Ascending aorta (tissue), 2 donors: ENCODE measurements around the gene APEH. TPM values are rescaled to one million over a fixed set of nuclear protein-coding genes. Genes with fewer than 3 reads are reported as not detected.

ENCODE experiments used
- DNase-seq, 2 donors: peaks; one replicate each; pipeline ENCODE4 v3.0.0-alpha.2; 2019; ENCODE audit warnings: low spot score in 2 of 2
- H3K27ac ChIP-seq, 2 donors: fragments of 200-600 bp; sonication (generic); one replicate each; pipeline ENCODE4 v1.5.1; 2016 to 2017; ENCODE audit warnings: mild to moderate bottlenecking in 1 of 2
- H3K27me3 ChIP-seq: fragments of 200-600 bp; sonication (generic); one replicate; pipeline ENCODE4 v1.5.1; 2017
- H3K36me3 ChIP-seq, 2 donors: fragments of 200-600 bp; sonication (generic); one replicate each; pipeline ENCODE4 v1.5.1; 2016
- H3K4me1 ChIP-seq, 2 donors: fragments of 200-600 bp; sonication (generic); one replicate each; pipeline ENCODE4 v1.5.1; 2016 to 2017; ENCODE audit warnings: mild to moderate bottlenecking in 1 of 2
- H3K4me3 ChIP-seq, 2 donors: fragments of 200-600 bp; sonication (generic); one replicate each; pipeline ENCODE4 v1.5.1; 2016 to 2017; ENCODE audit warnings: mild to moderate bottlenecking in 1 of 2
- H3K9me3 ChIP-seq, 2 donors: fragments of 200-600 bp; sonication (generic); one replicate each; pipeline ENCODE4 v1.5.1; 2016
- CTCF ChIP-seq, 3 experiments: fragments of 200-600 bp in 2 of 3; fragments of 450-650 bp in 1 of 3; sonication (generic) in 2 of 3; IDR thresholded peaks; one replicate each; pipeline ENCODE4 v1.5.1; 2016 to 2019; ENCODE audit warnings: antibody characterized with exemption in 3 of 3, mild to moderate bottlenecking in 1 of 3, moderate library complexity in 1 of 3
- intact Hi-C: fragments of 100-400 bp; cut with DNase I; formaldehyde crosslinking; loops from one replicate; pipeline ENCODE4 v1.15.1; 2023
- total RNA-seq: library from RNA; depleted of rRNA; stranded (reverse); fragments of >200 nt; gene quantifications from one replicate; pipeline ENCODE4 v1.1.0, GENCODE V29; 2016

The APEH gene
- total RNA-seq, 1 donor from 2014 or later, result 79.5 TPM

GRCh38 chr3:49653621-49654020 is 20.5 kb upstream of the APEH start:
- Histone ChIP-seq H3K36me3 (no peaks in the 10 kb centered on the region), H3K27ac (no peak overlapping the region), H3K4me1 (no peaks in the 10 kb centered on the region), H3K9me3 (no peaks in the 10 kb centered on the region), H3K4me3 (no peak overlapping the region), H3K27me3 (no peaks in the 10 kb centered on the region)
- TF ChIP-seq CTCF (IDR thresholded peaks at IDR 0.05), result no peak
- intact Hi-C loops, result no loop called here
- DNase-seq, result no peak

- no peak for DNase-seq
- intact Hi-C loops, result no loop called here
- Histone ChIP-seq H3K27me3 (no peaks in the 10 kb centered on the region), H3K36me3 (no peaks in the 10 kb centered on the region), H3K9me3 (no peaks in the 10 kb centered on the region), H3K4me1 (no peaks in the 10 kb centered on the region), H3K4me3 (no peak overlapping the region), H3K27ac (no peak overlapping the region)
- no peak for TF ChIP-seq CTCF (IDR thresholded peaks at IDR 0.05)
These were observed 19.9 kb upstream of the APEH start for GRCh38 chr3:49654176-49654825.

GRCh38 chr3:49654955-49655556 is 19.1 kb upstream of the APEH start:
- TF ChIP-seq CTCF (IDR thresholded peaks at IDR 0.05), result no peak
- intact Hi-C loops, result no loop called here
- H3K9me3 ChIP-seq, result no peaks in the 10 kb centered on the region
- H3K27ac ChIP-seq, result no peak overlapping the region
- no peaks in the 10 kb centered on the region for H3K36me3 ChIP-seq
- DNase-seq, result no peak
- no peaks in the 10 kb centered on the region for H3K27me3 ChIP-seq
- H3K4me3 ChIP-seq, result no peak overlapping the region
- no peaks in the 10 kb centered on the region for H3K4me1 ChIP-seq

GRCh38 chr3:49655731-49656285 is 18.3 kb upstream of the APEH start:
- intact Hi-C loops, result no loop called here
- Histone ChIP-seq H3K4me3 (no peak overlapping the region), H3K27me3 (no peaks in the 10 kb centered on the region), H3K27ac (no peak overlapping the region), H3K4me1 (no peaks in the 10 kb centered on the region), H3K9me3 (no peaks in the 10 kb centered on the region), H3K36me3 (no peaks in the 10 kb centered on the region)
- TF ChIP-seq CTCF (IDR thresholded peaks at IDR 0.05), result no peak
- no peak for DNase-seq

- H3K4me3 ChIP-seq, result no peak overlapping the region
- no peak for TF ChIP-seq CTCF (IDR thresholded peaks at IDR 0.05)
- H3K27me3 ChIP-seq, result no peaks in the 10 kb centered on the region
- no peak overlapping the region for H3K27ac ChIP-seq
- H3K9me3 ChIP-seq, result no peaks in the 10 kb centered on the region
- intact Hi-C loops, result no loop called here
- no peak for DNase-seq
- H3K4me1 ChIP-seq, result no peaks in the 10 kb centered on the region
- no peaks in the 10 kb centered on the region for H3K36me3 ChIP-seq
These were observed 17.5 kb upstream of the APEH start for GRCh38 chr3:49656541-49657112.
